ENCODE results near the gene HEXD.

Gene HEXD

GRCh38 chr17:82416771-82417170 is 1.4 kb upstream of the HEXD start:
- no peak for DNase-seq

GRCh38 chr17:82419540-82419939 is 1.4 kb downstream of the HEXD start:
- DNase-seq = no peak

GRCh38 chr17:82424001-82424862 is 6.1 kb downstream of the HEXD start:
- DNase-seq = peak; percentile 18

- no peak for DNase-seq
These were observed 6.7 kb downstream of the HEXD start for GRCh38 chr17:82424863-82425159.

GRCh38 chr17:82428546-82428945 is 10.4 kb downstream of the HEXD start:
- no peak for DNase-seq

- DNase-seq = no peak
These were observed 11.7 kb downstream of the HEXD start for GRCh38 chr17:82429824-82430223.

- no peak for DNase-seq
These were observed 13.9 kb downstream of the HEXD start for GRCh38 chr17:82432017-82432416.

- DNase-seq = no peak
These were observed 15.5 kb downstream of the HEXD start for GRCh38 chr17:82433560-82434215.

- no peak for DNase-seq
These were observed 16.0 kb downstream of the HEXD start for GRCh38 chr17:82434216-82434565.

- no peak for DNase-seq
These were observed 17.0 kb downstream of the HEXD start for GRCh38 chr17:82435103-82435502.

GRCh38 chr17:82435601-82436583 is 17.7 kb downstream of the HEXD start:
- DNase-seq = no peak

- DNase-seq = no peak
These were observed 18.6 kb downstream of the HEXD start for GRCh38 chr17:82436601-82437324.

- DNase-seq = no peak
These were observed 19.1 kb downstream of the HEXD start for GRCh38 chr17:82437325-82437668.

- no peak for DNase-seq
These were observed 20.4 kb downstream of the HEXD start for GRCh38 chr17:82438401-82439193.

- DNase-seq = no peak
These were observed 21.2 kb downstream of the HEXD start for GRCh38 chr17:82439194-82439828.

GRCh38 chr17:82439829-82440365 is 21.8 kb downstream of the HEXD start:
- DNase-seq = no peak

GRCh38 chr17:82440469-82440981 is 22.4 kb downstream of the HEXD start:
- DNase-seq = no peak

GRCh38 chr17:82440991-82441627 is 23.0 kb downstream of the HEXD start:
- DNase-seq = no peak

GRCh38 chr17:82441691-82442487 is 23.7 kb downstream of the HEXD start:
- no peak for DNase-seq
